Measurements from ENCODE around the gene MYO1E. TPM values are rescaled to one million over a fixed set of nuclear protein-coding genes. Genes with fewer than 3 reads are reported as not detected.
"Not testable (repeated sequence)": the region's sequence is repeated elsewhere in the genome, so short reads cannot be mapped to it uniquely, and the experiment has no call there.

Gene MYO1E
- total RNA-seq, 1 donor from 2014 or later = 403 TPM

DNA sequence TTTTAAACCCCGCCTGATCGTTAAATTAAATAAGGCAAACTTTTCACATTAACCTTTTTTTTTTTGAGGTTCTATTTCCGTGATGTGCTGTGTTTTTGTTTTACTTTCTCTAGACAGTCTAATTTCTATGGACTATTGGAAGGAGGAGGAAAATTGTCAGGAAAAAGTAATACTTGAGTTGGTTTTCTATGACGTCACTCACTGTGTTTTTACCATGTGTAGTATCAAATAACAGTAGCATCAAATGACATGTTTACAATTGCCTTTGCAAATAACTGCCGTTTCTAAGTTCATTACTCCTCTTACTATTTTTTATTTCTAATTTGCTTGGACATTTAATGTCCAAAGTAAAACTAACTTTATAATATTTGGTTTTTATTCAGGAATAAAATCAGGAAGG is 32.3 kb downstream of the MYO1E start:
- H3K4me3 ChIP-seq (ENCODE audit: low read depth, low read length) = no peak overlapping the region
- DNase-seq (ENCODE audit: low read depth) = no peak
- TF ChIP-seq, protein P1, sequence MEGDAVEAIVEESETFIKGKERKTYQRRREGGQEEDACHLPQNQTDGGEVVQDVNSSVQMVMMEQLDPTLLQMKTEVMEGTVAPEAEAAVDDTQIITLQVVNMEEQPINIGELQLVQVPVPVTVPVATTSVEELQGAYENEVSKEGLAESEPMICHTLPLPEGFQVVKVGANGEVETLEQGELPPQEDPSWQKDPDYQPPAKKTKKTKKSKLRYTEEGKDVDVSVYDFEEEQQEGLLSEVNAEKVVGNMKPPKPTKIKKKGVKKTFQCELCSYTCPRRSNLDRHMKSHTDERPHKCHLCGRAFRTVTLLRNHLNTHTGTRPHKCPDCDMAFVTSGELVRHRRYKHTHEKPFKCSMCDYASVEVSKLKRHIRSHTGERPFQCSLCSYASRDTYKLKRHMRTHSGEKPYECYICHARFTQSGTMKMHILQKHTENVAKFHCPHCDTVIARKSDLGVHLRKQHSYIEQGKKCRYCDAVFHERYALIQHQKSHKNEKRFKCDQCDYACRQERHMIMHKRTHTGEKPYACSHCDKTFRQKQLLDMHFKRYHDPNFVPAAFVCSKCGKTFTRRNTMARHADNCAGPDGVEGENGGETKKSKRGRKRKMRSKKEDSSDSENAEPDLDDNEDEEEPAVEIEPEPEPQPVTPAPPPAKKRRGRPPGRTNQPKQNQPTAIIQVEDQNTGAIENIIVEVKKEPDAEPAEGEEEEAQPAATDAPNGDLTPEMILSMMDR (conservative IDR thresholded peaks at IDR 0.05; ENCODE audit: low read depth, low read length) = no peak

DNA sequence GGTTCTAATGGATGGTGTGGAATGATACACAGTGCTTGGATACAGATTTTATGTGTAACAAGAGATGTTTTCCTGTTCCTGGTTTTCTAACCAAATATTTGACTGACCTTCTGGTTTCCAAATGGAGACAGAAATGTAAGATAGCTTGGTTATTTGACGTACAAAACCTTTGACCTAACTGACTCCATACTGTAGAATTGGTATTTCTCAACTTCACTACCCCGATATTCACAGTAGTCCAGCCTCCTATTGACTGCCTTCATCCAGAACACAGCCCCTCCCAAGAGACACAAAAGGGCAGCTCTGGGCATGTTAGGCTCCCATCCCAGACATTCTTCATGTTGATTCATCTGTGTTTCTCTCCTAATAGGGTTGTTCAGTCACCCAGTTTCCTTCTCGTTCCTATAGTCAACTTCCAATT is 33.4 kb downstream of the MYO1E start:
- TF ChIP-seq, protein P1 (conservative IDR thresholded peaks at IDR 0.05; ENCODE audit: low read depth, low read length) = no peak
- no peak for DNase-seq (ENCODE audit: low read depth)

DNA sequence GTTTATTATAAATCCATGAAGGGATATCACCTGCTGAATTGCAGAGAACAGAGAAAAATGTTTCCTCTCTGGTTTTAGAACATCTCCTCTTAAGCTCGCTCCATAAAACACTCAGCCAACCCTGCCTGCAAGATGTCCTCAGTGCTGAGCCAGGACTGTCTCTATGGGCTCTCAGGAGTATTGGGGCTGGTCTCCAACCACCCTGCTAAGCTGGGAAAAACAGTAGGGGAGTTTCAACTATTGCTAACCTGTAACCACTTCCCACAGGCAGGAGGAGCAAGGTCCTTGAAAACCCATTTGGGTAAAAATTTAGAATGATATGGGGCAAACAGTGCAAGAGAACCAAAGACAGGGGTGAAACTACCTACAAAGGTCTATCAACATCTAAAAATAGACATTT is 34.3 kb downstream of the MYO1E start:
- TF ChIP-seq, protein P1 (conservative IDR thresholded peaks at IDR 0.05; ENCODE audit: low read depth, low read length) = no peak
- no peak for DNase-seq (ENCODE audit: low read depth)
- no peak overlapping the region for H3K4me3 ChIP-seq (ENCODE audit: low read depth, low read length)

More for the DNA sequence above, 33.4 kb downstream of the MYO1E start:
- H3K4me3 ChIP-seq (ENCODE audit: low read depth, low read length) = no peak overlapping the region

DNA sequence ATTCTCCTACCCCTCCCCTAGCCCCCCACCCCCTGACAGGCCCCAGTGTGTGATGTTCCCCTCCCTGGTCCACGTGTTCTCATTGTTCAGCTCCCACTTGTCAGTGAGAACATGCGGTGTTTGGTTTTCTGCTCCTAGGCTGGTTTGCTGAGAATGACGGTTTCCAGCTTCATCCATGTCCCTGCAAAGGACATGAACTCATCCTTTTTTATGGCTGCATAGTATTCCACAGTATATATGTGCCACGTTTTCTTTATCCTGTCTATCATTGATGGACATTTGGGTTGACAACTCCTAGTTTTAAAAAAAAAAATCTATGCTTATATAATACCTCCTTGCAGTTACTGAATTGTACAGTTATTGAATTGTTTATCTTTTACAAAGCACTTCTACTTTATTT is 35.9 kb downstream of the MYO1E start:
- H3K4me3 ChIP-seq (ENCODE audit: low read depth, low read length); DNase-seq (ENCODE audit: low read depth): not testable (repeated sequence)

DNA sequence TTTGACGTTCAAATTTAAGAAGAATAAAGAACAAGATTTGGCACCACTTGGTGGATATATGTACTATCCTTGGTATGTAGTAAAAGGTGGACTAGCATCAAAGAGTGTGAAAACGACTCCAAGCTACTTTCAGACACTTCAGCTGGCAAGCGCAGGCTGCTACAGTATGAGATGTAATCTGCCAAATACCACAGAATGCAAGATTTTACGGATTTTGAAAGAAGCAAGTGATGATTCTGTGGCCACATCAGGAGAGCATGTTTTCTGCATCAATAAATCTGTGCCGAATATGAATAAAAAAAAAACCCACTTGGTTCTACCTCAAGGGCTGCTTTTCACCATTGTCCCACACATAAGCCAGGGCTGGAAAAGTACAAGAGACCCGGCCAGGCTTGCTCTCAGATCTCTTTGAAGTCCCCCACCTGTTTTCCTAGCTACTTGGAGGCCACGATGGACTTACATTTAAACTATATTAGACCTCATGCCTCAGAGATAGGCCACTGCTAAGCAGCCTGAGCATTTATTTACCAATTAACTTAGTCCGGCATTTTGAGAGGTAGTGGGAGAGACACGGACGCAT is 37.4 kb downstream of the MYO1E start:
- no peak overlapping the region for H3K4me3 ChIP-seq (ENCODE audit: low read depth, low read length)
- TF ChIP-seq, protein P1 (conservative IDR thresholded peaks at IDR 0.05; ENCODE audit: low read depth, low read length) = no peak
- DNase-seq (ENCODE audit: low read depth) = no peak

DNA sequence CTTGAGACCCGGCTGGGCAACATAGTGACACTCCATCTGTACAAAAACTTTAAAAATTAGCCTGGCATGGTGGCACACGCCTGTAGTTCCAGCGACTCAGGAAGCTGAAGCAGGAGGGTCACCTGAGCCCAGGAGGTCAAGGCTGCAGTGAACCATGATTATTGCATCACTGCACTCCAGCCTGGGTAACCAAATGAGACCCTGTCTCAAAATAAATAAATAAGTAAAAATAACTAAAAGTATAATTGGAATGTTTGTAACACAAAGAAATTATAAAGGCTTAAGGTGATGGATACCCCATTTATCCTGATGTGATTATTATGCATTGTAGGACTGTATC is 38.6 kb downstream of the MYO1E start:
- TF ChIP-seq, protein P1 (conservative IDR thresholded peaks at IDR 0.05; ENCODE audit: low read depth, low read length) = no peak

DNA sequence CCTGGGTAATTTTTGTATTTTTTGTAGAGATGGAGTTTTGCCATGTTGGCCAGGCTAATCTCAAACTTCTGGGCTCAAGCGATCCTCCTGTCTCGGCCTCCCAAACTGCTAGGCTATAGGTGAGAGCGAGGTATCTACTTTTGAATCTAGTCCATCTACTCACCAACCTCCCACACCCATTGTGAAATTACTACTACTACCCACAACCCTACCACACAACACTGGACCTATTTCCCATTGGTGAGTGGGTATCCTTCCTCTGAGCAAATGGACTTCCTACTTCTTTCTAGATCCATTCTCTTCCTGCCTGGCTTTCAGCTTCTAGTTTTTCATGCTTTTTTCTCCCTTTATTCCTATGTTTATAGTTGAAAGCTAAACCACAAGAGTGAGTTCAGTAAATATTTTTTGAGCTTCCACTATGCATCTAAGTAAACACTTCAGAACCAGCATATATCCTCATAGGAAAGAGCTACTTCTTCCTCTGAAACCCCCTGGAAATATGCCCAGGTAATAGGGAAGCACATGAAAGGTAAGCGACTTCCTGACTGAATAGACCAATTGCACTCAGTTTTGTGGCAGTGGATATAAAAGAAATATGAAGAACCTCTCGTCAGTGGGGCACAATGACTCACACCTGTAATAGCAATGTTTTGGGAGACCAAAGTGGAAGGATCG is 39.1 kb downstream of the MYO1E start:
- TF ChIP-seq, protein P1 (conservative IDR thresholded peaks at IDR 0.05; ENCODE audit: low read depth, low read length) = no peak
- no peak overlapping the region for H3K4me3 ChIP-seq (ENCODE audit: low read depth, low read length)
- no peak for DNase-seq (ENCODE audit: low read depth)

More for the DNA sequence above, 38.6 kb downstream of the MYO1E start:
- H3K4me3 ChIP-seq (ENCODE audit: low read depth, low read length) = no peak overlapping the region
- no peak for DNase-seq (ENCODE audit: low read depth)

All from epithelial cell of proximal tubule (primary cell).